ENCODE data around the gene SELENOP.

DNA sequence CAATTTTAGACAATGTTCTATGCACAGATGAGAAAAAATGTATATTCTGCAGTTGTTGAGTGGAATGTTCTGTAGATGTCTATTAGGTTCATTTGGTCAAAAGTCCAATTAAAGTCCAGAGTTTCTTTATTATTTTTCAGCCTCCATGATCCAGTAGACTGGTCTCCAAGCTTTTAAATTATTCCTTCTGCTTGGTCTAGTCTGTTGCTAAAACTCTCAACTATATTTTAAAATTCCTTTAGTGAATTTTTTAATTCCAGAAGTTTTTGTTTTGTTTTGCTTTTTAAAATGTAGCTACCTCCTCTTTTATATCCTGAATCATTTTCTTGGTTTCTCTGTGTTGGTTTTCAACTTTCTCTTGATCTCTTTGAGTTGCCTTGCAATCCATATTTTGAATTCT is 24.6 kb downstream of the SELENOP start:
- TF ChIP-seq KDM5A (IDR thresholded peaks at IDR 0.05; ENCODE audit: borderline replicate concordance, low read length): no peak
- no peak for TF ChIP-seq CHD2 (IDR thresholded peaks at IDR 0.05; ENCODE audit: low read depth, low read length)
- no peak for TF ChIP-seq SP2 (CRISPR knock-in tag; IDR thresholded peaks at IDR 0.05)
- TF ChIP-seq CTCF (CRISPR knock-in tag; IDR thresholded peaks at IDR 0.05): no peak
- no peak for TF ChIP-seq KAT2B (IDR thresholded peaks at IDR 0.05; ENCODE audit: borderline replicate concordance, low read depth, low read length)
- no peak for TF ChIP-seq NONO (IDR thresholded peaks at IDR 0.05)
- no peak for TF ChIP-seq NONO (CRISPR knock-in tag; conservative IDR thresholded peaks at IDR 0.05)
- no peak for TF ChIP-seq ZC3H4 (CRISPR knock-in tag; IDR thresholded peaks at IDR 0.05; ENCODE audit: borderline replicate concordance)
- TF ChIP-seq, protein P1, sequence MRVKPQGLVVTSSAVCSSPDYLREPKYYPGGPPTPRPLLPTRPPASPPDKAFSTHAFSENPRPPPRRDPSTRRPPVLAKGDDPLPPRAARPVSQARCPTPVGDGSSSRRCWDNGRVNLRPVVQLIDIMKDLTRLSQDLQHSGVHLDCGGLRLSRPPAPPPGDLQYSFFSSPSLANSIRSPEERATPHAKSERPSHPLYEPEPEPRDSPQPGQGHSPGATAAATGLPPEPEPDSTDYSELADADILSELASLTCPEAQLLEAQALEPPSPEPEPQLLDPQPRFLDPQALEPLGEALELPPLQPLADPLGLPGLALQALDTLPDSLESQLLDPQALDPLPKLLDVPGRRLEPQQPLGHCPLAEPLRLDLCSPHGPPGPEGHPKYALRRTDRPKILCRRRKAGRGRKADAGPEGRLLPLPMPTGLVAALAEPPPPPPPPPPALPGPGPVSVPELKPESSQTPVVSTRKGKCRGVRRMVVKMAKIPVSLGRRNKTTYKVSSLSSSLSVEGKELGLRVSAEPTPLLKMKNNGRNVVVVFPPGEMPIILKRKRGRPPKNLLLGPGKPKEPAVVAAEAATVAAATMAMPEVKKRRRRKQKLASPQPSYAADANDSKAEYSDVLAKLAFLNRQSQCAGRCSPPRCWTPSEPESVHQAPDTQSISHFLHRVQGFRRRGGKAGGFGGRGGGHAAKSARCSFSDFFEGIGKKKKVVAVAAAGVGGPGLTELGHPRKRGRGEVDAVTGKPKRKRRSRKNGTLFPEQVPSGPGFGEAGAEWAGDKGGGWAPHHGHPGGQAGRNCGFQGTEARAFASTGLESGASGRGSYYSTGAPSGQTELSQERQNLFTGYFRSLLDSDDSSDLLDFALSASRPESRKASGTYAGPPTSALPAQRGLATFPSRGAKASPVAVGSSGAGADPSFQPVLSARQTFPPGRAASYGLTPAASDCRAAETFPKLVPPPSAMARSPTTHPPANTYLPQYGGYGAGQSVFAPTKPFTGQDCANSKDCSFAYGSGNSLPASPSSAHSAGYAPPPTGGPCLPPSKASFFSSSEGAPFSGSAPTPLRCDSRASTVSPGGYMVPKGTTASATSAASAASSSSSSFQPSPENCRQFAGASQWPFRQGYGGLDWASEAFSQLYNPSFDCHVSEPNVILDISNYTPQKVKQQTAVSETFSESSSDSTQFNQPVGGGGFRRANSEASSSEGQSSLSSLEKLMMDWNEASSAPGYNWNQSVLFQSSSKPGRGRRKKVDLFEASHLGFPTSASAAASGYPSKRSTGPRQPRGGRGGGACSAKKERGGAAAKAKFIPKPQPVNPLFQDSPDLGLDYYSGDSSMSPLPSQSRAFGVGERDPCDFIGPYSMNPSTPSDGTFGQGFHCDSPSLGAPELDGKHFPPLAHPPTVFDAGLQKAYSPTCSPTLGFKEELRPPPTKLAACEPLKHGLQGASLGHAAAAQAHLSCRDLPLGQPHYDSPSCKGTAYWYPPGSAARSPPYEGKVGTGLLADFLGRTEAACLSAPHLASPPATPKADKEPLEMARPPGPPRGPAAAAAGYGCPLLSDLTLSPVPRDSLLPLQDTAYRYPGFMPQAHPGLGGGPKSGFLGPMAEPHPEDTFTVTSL (CRISPR knock-in tag; IDR thresholded peaks at IDR 0.05; ENCODE audit: borderline replicate concordance): no peak
- TF ChIP-seq PREB (CRISPR knock-in tag; IDR thresholded peaks at IDR 0.05): no peak
- no peak for TF ChIP-seq ZNF557 (CRISPR knock-in tag; IDR thresholded peaks at IDR 0.05)
- TF ChIP-seq SIN3A (IDR thresholded peaks at IDR 0.05; ENCODE audit: borderline replicate concordance, low read depth, low read length): no peak
- TF ChIP-seq, protein P2, sequence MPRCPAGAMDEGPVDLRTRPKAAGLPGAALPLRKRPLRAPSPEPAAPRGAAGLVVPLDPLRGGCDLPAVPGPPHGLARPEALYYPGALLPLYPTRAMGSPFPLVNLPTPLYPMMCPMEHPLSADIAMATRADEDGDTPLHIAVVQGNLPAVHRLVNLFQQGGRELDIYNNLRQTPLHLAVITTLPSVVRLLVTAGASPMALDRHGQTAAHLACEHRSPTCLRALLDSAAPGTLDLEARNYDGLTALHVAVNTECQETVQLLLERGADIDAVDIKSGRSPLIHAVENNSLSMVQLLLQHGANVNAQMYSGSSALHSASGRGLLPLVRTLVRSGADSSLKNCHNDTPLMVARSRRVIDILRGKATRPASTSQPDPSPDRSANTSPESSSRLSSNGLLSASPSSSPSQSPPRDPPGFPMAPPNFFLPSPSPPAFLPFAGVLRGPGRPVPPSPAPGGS (CRISPR knock-in tag; IDR thresholded peaks at IDR 0.05): no peak
- TF ChIP-seq, protein P3, sequence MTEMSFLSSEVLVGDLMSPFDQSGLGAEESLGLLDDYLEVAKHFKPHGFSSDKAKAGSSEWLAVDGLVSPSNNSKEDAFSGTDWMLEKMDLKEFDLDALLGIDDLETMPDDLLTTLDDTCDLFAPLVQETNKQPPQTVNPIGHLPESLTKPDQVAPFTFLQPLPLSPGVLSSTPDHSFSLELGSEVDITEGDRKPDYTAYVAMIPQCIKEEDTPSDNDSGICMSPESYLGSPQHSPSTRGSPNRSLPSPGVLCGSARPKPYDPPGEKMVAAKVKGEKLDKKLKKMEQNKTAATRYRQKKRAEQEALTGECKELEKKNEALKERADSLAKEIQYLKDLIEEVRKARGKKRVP (CRISPR knock-in tag; IDR thresholded peaks at IDR 0.05): no peak
- TF ChIP-seq, protein P4, sequence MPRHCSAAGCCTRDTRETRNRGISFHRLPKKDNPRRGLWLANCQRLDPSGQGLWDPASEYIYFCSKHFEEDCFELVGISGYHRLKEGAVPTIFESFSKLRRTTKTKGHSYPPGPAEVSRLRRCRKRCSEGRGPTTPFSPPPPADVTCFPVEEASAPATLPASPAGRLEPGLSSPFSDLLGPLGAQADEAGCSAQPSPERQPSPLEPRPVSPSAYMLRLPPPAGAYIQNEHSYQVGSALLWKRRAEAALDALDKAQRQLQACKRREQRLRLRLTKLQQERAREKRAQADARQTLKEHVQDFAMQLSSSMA (CRISPR knock-in tag; IDR thresholded peaks at IDR 0.05): no peak
